ENCODE measurements around the gene FBXW9. TPM values are rescaled to one million over a fixed set of nuclear protein-coding genes. Genes with fewer than 3 reads are reported as not detected.

The FBXW9 gene
- polyA plus RNA-seq, result 10 to 100 TPM in 1 of 2 donors, 1 to 10 TPM in 1; 5.0 to 12.3 TPM

DNA sequence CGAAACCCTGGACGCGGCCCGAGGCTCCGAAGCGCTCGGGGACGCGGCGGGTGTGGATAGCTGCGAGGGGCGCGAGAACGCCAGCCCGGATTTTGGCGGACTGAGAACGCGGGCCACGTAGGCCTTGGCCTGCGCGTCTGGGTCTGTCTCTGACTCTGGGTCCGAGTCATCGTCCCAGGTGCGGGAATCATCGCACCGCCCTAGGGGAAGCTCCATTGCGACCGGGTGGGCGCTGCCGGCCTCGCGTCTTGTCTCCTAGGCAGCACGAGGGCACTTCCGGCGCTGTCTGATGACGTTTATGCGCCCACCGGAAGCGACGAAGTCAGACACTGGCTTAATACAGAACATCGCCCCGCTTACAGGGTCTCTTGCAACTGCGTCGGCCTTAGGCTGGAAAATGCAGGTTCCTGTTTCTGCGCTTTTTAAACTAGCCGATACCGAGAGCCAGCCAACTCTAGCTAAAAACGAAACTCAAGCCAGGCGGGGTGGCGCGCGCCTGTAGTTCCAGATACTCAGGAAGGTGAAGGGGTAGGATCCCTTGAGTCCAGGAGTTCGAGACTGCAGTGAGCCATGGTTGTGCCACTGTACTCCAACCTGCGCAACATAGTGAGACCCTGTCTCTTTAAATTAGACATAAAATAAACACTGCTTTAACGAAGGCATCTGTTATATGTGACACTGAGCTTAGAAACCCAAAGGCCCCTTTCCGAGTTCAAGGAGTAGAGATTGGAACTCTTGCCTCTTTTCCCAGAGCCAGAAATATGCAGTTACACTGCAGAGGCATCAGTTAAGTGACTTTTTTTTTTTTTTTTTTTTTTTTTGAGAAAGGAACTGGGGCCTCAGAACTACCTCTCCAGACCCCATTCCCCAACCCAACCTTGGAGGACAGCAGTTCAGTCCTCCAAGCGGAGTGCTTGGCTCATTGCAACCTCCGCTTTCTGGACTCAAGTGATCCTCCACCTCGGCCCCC is at the start of gene FBXW9:
Gene FBXW9, minus strand, starts transcription at position 266 of the 970 bp plus-strand sequence. Its CDS starts 50 bp downstream, at position 216.
- Histone ChIP-seq H3K27ac (ENCODE audit: low read depth in 2 of 2, low read length in 1 of 2) (peak within 1 kb of the TSS; percentile 86 to 94), H3K36me3 (ENCODE audit: control insufficient read depth in 2 of 2, insufficient read depth in 2 of 2, low read length in 1 of 2) (peaks cover 13 to 16% of the 10 kb centered on the region in 2 donors), H3K27me3 (ENCODE audit: control insufficient read depth in 1 of 2, insufficient read depth in 2 of 2, low read length in 2 of 2) (no peaks in the 10 kb centered on the region), H3K4me1 (ENCODE audit: control insufficient read depth in 2 of 2, insufficient read depth in 2 of 2, low read length in 1 of 2) (peaks cover 5 to 8% of the 10 kb centered on the region in 2 donors), H3K9me3 (ENCODE audit: control insufficient read depth in 2 of 2, insufficient read depth in 1 of 2, low read depth in 1 of 2, low read length in 1 of 2) (no peaks in the 10 kb centered on the region), H3K4me3 (ENCODE audit: low read depth in 1 of 2, low read length in 2 of 2) (peak within 1 kb of the TSS; percentile 62 to 80)
- 6 to 8% methylated on average over 48 to 59 of the region's 59 CpGs for WGBS, 2 donors

DNA sequence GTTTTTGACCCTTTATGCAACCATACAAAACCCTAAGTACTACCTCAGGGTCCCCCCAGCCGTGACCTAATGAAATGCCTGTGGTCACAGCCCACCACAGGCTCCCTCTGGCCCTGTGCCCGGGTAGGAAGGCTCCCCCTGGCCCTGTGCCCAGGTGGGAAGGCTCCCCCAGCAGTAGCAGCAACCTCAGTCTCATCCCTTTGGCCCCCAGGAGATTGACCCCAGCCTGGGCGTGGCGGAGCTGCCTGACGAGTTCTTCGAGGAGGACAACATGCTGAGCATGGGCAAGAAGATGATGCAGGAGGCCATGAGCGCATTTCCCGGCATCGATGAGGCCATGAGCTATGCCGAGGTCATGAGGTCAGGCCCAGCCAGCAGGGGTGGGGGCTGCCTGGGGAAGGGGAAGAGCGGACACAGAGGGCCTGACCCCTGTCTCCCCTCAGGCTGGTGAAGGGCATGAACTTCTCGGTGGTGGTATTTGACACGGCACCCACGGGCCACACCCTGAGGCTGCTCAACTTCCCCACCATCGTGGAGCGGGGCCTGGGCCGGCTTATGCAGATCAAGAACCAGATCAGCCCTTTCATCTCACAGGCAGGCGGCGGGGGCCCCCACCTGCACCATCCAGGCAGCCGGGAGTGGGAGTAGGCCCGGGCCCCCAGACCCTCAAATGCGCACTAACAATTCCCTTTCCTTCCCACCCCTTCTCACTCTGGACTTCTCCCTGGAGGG is 48.9 kb upstream of the FBXW9 start:
- Histone ChIP-seq H3K9me3 (ENCODE audit: control insufficient read depth in 2 of 2, insufficient read depth in 1 of 2, low read depth in 1 of 2, low read length in 1 of 2) (peaks cover 0 to 3% of the 10 kb centered on the region in 2 donors), H3K4me3 (ENCODE audit: low read depth in 1 of 2, low read length in 2 of 2) (no peak overlapping the region), H3K27me3 (ENCODE audit: control insufficient read depth in 1 of 2, insufficient read depth in 2 of 2, low read length in 2 of 2) (no peaks in the 10 kb centered on the region), H3K36me3 (ENCODE audit: control insufficient read depth in 2 of 2, insufficient read depth in 2 of 2, low read length in 1 of 2) (peaks cover 3 to 27% of the 10 kb centered on the region in 2 donors), H3K4me1 (ENCODE audit: control insufficient read depth in 2 of 2, insufficient read depth in 2 of 2, low read length in 1 of 2) (peaks cover 0 to 10% of the 10 kb centered on the region in 2 donors), H3K27ac (ENCODE audit: low read depth in 2 of 2, low read length in 1 of 2) (no peak overlapping the region)
- 81 to 83% methylated on average over 19 to 22 of the region's 22 CpGs for WGBS, 2 donors

DNA sequence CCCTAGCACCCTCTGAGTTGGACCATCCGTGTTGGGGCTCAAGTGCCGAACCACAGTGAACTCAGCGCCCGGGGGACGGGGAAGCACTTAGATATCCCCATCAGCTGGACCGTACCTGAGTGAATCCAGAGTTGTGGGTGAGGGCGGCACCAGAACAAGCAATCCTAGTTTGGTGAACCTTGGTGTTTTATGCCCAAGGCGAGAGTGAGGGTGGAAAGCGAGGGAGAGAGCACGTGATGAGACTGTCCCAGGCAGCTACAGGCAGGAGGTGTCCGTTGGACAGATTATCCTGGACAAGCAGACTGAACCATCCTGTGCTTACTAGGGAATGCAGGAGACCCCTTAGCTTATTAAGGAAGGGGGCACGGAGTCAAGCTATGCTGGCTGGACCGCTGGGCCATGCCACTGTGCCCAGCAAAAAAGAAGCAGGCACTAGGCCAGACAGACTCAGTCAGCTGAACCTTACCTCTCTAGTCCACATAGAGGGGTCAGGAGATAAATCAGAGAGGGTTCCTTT is 41.5 kb upstream of the FBXW9 start:
- H3K4me1 ChIP-seq (ENCODE audit: control insufficient read depth in 2 of 2, insufficient read depth in 2 of 2, low read length in 1 of 2), result peaks cover 6 to 8% of the 10 kb centered on the region in 2 donors
- WGBS, 2 donors, result 11 to 12% methylated on average over 13 of the region's 13 CpGs
- no peaks in the 10 kb centered on the region for H3K9me3 ChIP-seq (ENCODE audit: control insufficient read depth in 2 of 2, insufficient read depth in 1 of 2, low read depth in 1 of 2, low read length in 1 of 2)
- peak overlapping the region; percentile 58 to 92 for H3K27ac ChIP-seq (ENCODE audit: low read depth in 2 of 2, low read length in 1 of 2)
- no peaks in the 10 kb centered on the region for H3K27me3 ChIP-seq (ENCODE audit: control insufficient read depth in 1 of 2, insufficient read depth in 2 of 2, low read length in 2 of 2)
- H3K4me3 ChIP-seq (ENCODE audit: low read depth in 1 of 2, low read length in 2 of 2), result peak overlapping the region; percentile 80 to 87
- peaks cover 0 to 7% of the 10 kb centered on the region in 2 donors for H3K36me3 ChIP-seq (ENCODE audit: control insufficient read depth in 2 of 2, insufficient read depth in 2 of 2, low read length in 1 of 2)

DNA sequence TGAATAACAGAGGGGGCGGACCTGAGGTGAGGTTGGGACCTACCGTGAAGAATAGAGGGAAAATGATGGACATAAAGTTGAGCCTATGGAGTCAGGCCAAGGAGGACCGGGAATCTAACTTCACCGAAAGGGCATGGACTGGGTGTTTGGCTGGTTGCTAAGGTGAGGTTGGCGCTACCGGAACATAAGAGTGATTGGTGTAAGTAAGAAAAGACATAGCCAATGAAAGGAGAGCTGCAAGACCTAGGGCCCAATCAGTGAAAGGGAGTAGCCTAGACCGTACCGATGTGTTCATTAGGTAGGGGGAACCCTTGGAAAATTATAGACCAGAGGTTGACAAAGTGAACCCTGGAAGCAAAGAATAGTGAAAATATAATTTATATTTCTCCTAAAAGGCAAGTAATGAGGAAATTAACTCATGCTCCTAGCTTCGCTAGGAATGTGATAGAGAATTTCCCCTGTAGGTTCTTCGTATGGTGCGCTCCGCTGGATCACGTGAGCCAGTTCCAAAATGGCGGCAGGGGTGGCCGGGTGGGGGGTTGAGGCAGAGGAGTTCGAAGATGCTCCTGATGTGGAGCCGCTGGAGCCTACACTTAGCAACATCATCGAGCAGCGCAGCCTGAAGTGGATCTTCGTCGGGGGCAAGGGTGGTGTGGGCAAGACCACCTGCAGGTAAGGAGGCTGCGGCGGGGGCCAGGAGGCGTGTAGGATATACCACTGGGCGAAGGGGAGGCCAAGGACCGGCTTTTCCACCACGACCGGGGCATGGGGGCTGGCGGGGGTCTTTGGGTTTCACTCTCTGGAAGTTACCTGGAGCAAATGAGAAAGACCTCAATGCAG is 40.8 kb upstream of the FBXW9 start, which contains the start of gene GET3:
Gene GET3, plus strand, starts transcription at position 503 of the 840 bp plus-strand sequence. Its CDS starts 9 bp downstream, at position 512.
- Histone ChIP-seq H3K4me1 (ENCODE audit: control insufficient read depth in 2 of 2, insufficient read depth in 2 of 2, low read length in 1 of 2) (peaks cover 6 to 9% of the 10 kb centered on the region in 2 donors), H3K36me3 (ENCODE audit: control insufficient read depth in 2 of 2, insufficient read depth in 2 of 2, low read length in 1 of 2) (peaks cover 0 to 6% of the 10 kb centered on the region in 2 donors), H3K9me3 (ENCODE audit: control insufficient read depth in 2 of 2, insufficient read depth in 1 of 2, low read depth in 1 of 2, low read length in 1 of 2) (no peaks in the 10 kb centered on the region), H3K27ac (ENCODE audit: low read depth in 2 of 2, low read length in 1 of 2) (peak within 1 kb of the TSS; percentile 81 to 92), H3K4me3 (ENCODE audit: low read depth in 1 of 2, low read length in 2 of 2) (peak within 1 kb of the TSS; percentile 80 to 87), H3K27me3 (ENCODE audit: control insufficient read depth in 1 of 2, insufficient read depth in 2 of 2, low read length in 2 of 2) (no peaks in the 10 kb centered on the region)
- 0 to 1% methylated on average over 28 to 29 of the region's 29 CpGs for WGBS, 2 donors

DNA sequence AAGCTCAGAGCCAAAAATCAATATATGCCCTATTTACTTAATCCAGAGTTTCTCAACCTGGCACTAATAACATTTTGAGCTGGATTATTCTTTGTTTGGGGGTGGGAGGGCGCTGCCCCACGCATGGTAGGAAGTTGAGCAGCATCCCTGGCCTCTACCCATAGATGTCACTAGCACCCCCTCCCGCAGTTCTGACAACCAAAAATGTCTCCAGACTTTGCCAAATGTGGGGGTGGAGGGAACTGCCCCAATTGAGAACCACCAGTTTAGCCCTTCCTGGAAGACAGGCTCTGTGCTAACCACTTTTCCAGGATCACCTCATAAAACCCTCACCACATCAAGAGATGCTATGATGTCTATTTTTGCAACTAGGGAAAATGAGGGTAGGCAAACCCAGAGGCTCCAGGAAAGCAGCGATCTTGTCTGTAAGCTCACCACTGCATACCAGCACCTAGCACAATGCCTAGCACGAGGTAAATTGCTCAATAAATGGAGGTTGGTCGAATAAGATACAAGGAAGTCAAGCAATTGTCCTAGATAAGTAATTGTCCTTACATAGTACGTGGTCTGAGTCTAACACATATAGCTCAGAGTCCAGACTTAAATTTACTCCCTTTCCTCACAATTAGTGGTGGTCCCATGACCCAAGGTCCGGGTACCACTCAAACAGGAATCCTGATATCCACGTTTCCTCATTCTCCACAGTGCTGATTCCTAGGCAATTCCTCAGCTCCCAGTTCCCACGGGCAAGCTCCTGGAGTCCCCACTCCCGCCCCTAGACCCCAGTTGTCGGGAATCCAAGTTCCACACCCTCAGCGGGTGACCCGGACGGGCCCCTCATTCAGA is 37.2 kb upstream of the FBXW9 start:
- no peaks in the 10 kb centered on the region for H3K27me3 ChIP-seq (ENCODE audit: control insufficient read depth in 1 of 2, insufficient read depth in 2 of 2, low read length in 2 of 2)
- 1 to 2% methylated on average over 15 of the region's 15 CpGs for WGBS, 2 donors
- H3K4me1 ChIP-seq (ENCODE audit: control insufficient read depth in 2 of 2, insufficient read depth in 2 of 2, low read length in 1 of 2), result peaks cover 8 to 16% of the 10 kb centered on the region in 2 donors
- H3K4me3 ChIP-seq (ENCODE audit: low read depth in 1 of 2, low read length in 2 of 2), result peak overlapping the region; percentile 75 to 98
- H3K36me3 ChIP-seq (ENCODE audit: control insufficient read depth in 2 of 2, insufficient read depth in 2 of 2, low read length in 1 of 2), result peaks cover 8 to 24% of the 10 kb centered on the region in 2 donors
- H3K27ac ChIP-seq (ENCODE audit: low read depth in 2 of 2, low read length in 1 of 2), result peak overlapping the region; percentile 90 to 95
- H3K9me3 ChIP-seq (ENCODE audit: control insufficient read depth in 2 of 2, insufficient read depth in 1 of 2, low read depth in 1 of 2, low read length in 1 of 2), result no peaks in the 10 kb centered on the region

DNA sequence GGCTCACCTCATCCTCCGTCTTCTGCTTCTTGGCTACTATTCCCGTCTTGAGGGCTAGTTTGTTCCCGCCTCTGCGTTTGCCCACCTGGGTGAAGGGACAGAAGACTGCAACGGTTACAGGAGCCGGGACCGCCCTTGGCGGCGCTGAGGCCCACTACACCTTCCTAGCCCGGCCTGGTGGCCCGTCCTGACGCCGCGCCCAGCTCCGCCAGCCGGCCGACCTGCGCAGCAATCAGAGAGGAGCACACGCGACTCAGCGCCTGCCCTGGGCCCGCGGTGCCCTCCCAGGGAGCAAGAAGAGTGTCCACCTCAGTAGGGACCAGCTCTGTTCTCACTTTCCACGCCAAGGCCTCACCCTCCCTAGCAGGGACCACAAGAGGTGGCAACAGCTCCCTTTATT is 34.9 kb upstream of the FBXW9 start:
- Histone ChIP-seq H3K4me3 (ENCODE audit: low read depth in 1 of 2, low read length in 2 of 2) (no peak overlapping the region), H3K4me1 (ENCODE audit: control insufficient read depth in 2 of 2, insufficient read depth in 2 of 2, low read length in 1 of 2) (peaks cover 2 to 8% of the 10 kb centered on the region in 2 donors), H3K9me3 (ENCODE audit: control insufficient read depth in 2 of 2, insufficient read depth in 1 of 2, low read depth in 1 of 2, low read length in 1 of 2) (no peaks in the 10 kb centered on the region), H3K27me3 (ENCODE audit: control insufficient read depth in 1 of 2, insufficient read depth in 2 of 2, low read length in 2 of 2) (no peaks in the 10 kb centered on the region), H3K27ac (ENCODE audit: low read depth in 2 of 2, low read length in 1 of 2) (no peak overlapping the region), H3K36me3 (ENCODE audit: control insufficient read depth in 2 of 2, insufficient read depth in 2 of 2, low read length in 1 of 2) (peaks cover 8 to 28% of the 10 kb centered on the region in 2 donors)
- WGBS, 2 donors, result 90 to 93% methylated on average over 24 of the region's 24 CpGs

DNA sequence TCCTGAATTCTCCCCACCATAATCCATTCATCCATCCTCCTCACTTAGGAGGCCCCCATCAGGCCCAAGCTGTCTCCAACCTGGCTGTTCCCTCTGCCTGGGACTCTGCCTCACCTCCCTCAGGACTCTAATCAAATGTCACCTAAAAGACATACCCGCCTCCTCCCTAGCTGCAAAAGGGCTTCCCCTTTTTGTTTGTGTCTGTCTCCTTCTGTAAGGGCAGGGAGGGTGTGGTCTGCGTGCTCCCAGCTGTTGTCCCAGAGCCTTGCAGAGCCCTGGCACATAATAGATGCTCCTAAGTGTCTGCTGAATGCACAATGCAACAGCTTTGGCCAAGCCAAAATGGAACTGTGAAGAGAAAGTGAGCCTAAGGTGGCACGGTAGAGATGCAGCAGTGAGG is 33.6 kb upstream of the FBXW9 start:
- H3K36me3 ChIP-seq (ENCODE audit: control insufficient read depth in 2 of 2, insufficient read depth in 2 of 2, low read length in 1 of 2), result peaks cover 8 to 28% of the 10 kb centered on the region in 2 donors
- H3K27ac ChIP-seq (ENCODE audit: low read depth in 2 of 2, low read length in 1 of 2), result no peak overlapping the region
- 73% methylated on average over 3 of the region's 3 CpGs for WGBS, 2 donors
- no peak overlapping the region for H3K4me3 ChIP-seq (ENCODE audit: low read depth in 1 of 2, low read length in 2 of 2)
- H3K27me3 ChIP-seq (ENCODE audit: control insufficient read depth in 1 of 2, insufficient read depth in 2 of 2, low read length in 2 of 2), result no peaks in the 10 kb centered on the region
- H3K9me3 ChIP-seq (ENCODE audit: control insufficient read depth in 2 of 2, insufficient read depth in 1 of 2, low read depth in 1 of 2, low read length in 1 of 2), result no peaks in the 10 kb centered on the region
- peaks cover 2 to 8% of the 10 kb centered on the region in 2 donors for H3K4me1 ChIP-seq (ENCODE audit: control insufficient read depth in 2 of 2, insufficient read depth in 2 of 2, low read length in 1 of 2)

DNA sequence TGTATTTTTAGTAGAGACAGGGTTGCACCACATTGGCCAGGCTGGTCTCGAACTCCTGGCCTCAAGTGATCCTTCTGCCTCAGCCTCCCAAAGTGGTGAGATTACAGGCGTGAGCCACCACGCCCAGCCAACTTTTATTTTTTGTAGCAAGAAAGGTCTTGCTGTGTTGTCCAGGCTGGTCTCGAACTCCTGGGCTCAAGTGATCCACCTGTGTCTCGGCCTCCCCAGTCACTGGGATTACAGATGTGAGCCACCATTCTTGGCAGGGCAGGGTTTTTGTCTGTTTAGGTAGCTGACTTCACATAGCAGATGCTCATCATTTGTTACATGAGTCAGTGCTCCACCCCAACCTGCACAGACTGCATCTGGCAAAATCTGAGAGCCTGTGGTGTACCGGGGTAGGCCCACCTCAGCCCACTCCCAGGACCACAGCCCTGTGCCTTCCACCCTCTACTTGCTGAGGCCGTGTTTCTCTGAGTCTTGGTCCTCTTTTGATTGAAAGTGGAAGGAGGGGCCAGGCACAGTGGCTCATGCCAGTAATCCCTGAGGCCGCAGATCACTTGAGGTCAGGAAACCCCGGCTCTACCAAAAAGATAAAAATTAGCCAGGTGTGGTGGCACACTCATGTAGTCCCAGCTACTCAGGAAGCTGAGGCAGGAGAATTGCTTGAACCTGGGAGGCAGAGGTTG is 31.5 kb upstream of the FBXW9 start:
- H3K27me3 ChIP-seq (ENCODE audit: control insufficient read depth in 1 of 2, insufficient read depth in 2 of 2, low read length in 2 of 2), result no peaks in the 10 kb centered on the region
- no peak overlapping the region for H3K4me3 ChIP-seq (ENCODE audit: low read depth in 1 of 2, low read length in 2 of 2)
- no peaks in the 10 kb centered on the region for H3K9me3 ChIP-seq (ENCODE audit: control insufficient read depth in 2 of 2, insufficient read depth in 1 of 2, low read depth in 1 of 2, low read length in 1 of 2)
- peaks cover 8 to 28% of the 10 kb centered on the region in 2 donors for H3K36me3 ChIP-seq (ENCODE audit: control insufficient read depth in 2 of 2, insufficient read depth in 2 of 2, low read length in 1 of 2)
- H3K27ac ChIP-seq (ENCODE audit: low read depth in 2 of 2, low read length in 1 of 2), result no peak overlapping the region
- peaks cover 2 to 8% of the 10 kb centered on the region in 2 donors for H3K4me1 ChIP-seq (ENCODE audit: control insufficient read depth in 2 of 2, insufficient read depth in 2 of 2, low read length in 1 of 2)
- 90 to 94% methylated on average over 9 of the region's 9 CpGs for WGBS, 2 donors

Measured in esophagus (tissue), 2 donors.